GM10266 (cell line): Measurements from ENCODE around the gene SCO1.
A peak's percentile ranks its signal among the peaks of the same experiment; 100 is the strongest.

Experiments used
- DNase-seq: peaks from one replicate; pipeline ENCODE4 v3.0.0; 2012; ENCODE audit errors: extremely low spot score
- CTCF ChIP-seq: IDR thresholded peaks from 2 replicates; pipeline ENCODE4 v1.5.1; 2012; ENCODE audit warnings: mild to moderate bottlenecking, low read depth; ENCODE audit not compliant: control insufficient read depth, insufficient read depth; ENCODE audit errors: missing control alignments

The SCO1 gene

DNA sequence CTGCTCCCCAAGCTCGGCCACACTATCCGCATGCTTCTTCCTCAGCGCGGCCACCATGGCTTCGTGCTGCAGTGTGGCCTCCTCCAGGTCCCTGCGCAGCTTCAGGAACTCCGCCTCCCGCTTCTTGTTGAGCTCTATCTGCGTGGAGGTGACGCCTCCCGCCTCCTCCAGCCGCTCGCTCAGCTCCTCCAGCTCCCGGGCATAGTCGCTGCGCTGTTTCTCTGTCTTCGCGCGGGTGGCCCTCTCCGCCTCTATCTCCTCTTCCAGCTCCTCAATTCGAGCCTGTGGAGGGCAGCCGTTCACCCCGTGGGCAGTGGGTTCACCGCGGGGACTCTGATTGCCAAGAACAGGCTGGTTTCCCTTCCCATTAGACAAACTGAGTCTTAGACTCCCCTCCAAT is 59.2 kb downstream of the SCO1 start:
- DNase-seq: no peak
- TF ChIP-seq CTCF: no peak

- DNase-seq: no peak
Observed at GRCh38 chr17:10635290-10635689, 62.0 kb downstream of the SCO1 start.

DNA sequence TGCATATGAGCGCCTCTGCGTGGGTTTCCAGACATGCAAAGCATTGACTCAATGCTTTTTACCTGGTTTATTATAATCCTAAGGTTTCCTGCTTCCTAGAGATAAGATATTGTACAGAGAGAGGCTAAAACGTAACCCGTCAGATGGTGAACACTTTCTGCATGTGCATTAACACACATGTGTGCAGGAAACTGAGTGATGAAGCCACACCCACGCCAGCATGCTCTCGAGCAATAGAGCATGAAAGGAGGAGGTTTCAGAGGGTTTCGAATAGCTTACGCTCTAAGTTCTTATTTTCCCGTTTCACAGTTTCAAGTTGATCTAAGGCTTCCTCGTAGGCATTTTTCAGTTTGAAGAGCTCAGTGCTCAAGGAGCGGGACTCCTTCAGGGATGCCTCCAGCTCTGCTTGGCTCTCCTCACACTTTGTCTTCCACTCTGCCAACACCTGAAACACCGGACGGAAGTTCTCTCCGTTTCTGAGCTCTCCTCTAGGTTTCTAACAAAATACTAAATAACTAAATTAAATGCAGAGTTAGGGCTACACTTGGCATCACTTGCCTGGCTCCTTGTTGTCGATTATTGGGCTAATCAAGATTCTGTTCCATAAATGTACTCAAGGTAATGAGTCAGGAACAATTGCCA is 63.5 kb downstream of the SCO1 start:
- no peak for TF ChIP-seq CTCF

More at GRCh38 chr17:10635290-10635689, 62.0 kb downstream of the SCO1 start:
- no peak for TF ChIP-seq CTCF

DNA sequence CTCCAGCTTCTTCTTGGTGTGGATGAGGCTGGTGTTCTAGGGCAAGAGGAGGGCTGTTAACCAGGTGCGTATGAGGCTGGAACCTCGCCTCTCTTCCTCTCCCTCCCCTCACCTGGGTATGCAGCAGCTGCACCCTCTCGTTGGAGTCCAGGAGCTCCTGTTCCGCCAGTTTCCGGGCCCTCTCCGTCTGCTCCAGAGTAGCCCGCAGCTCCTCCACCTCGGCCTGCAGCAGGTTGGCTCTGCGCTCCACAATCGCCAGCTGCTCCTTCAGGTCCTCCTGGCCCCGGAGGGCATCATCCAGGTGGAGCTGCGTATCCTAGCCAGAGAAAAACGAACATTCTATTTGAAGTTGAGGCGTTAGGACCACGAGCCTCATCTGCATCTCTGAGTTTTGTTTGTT is 65.6 kb downstream of the SCO1 start:
- no peak for TF ChIP-seq CTCF
- no peak for DNase-seq

More for the DNA sequence above, 63.5 kb downstream of the SCO1 start:
- DNase-seq: peak; percentile 70

DNA sequence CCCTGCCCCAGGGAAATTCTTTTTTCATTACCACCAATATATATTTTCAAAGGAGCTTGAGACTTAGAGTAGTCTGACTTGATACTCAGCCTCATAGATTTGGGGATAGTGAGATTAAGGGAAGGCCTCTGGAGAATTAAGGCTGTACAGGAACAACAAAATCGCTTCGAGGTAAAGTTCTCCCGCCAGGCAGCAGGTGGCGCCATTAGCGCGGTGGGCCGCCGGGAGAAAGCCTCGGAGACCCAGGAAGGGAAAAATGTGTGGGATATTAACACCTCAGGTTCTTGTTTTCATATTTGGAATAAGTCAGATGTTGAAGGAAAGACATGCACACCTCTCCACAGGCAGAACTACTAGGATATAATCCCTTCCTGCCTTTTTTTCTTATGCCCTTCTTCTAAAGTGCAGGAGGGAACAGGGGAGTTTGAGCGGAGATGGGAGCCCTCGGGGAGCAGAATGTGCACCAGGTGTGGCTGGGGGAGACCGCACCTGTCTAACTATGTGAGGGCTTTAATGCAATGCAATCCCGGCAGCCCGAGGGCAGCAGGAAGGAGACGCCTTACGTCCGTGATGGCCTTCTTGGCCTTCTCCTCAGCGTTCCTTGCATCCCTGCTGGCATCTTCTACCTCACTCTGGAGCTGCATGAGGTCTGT is 66.2 kb downstream of the SCO1 start:
- peak; percentile 40 for DNase-seq
- peak; percentile 88 for TF ChIP-seq CTCF

- no peak for DNase-seq
- no peak for TF ChIP-seq CTCF
Observed at GRCh38 chr17:10629706-10630105, 67.6 kb downstream of the SCO1 start.

DNA sequence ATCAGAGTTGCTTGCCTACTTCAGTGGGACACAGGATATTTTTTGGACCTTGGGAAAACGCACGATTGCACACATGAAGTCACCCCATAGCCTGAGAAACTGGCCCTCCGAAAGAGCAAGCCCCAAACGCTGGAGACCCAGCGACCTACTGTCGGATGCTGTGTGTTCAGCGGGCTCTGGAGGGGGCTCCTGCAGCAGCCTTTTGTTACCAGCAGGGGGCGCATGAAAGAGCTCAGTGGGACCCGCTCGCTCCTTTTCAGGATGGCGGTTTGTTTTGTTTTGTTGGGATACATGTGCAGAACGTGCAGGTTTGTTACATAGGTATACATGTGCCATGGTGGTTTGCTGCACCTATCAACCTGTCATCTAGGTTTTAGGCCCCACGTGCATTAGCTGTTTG is 68.6 kb downstream of the SCO1 start:
- peak; percentile 14 for TF ChIP-seq CTCF
- DNase-seq: no peak
